ENCODE data around the gene FKBP11.
"Not testable (repeated sequence)": the region's sequence is repeated elsewhere in the genome, so short reads cannot be mapped to it uniquely, and the experiment has no call there.

The FKBP11 gene

DNA sequence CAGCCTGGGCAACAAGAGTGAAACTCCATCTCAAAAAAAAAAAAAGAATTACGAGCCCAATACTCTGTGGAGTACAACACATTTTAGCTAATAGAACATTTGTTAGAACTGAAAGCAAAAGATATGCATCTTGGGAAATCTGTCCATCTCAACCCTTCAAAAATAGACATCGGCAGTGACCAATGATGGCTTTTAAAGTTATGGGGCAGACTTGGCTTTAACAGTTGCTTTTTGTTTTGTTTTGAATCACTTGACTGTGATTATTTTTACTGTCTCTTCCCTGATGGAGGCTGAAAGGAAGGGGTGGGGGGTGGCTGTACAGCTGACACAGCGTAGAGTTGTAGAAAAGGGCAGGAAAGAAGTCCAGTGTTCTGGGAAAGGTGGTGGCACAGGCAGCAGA, 2.2 kb downstream of the FKBP11 start:
- H3K9me2 ChIP-seq (replicated peaks; ENCODE audit: control insufficient read depth, low read length): no peaks in the 10 kb centered on the region
- H4K20me1 ChIP-seq (ENCODE audit: control insufficient read depth, insufficient read depth, low read depth, low read length): no peaks in the 10 kb centered on the region
- peaks cover 8% of the 10 kb centered on the region for H3F3A ChIP-seq (ENCODE audit: control insufficient read depth, insufficient read depth)
- no peaks in the 10 kb centered on the region for H3K27me3 ChIP-seq (ENCODE audit: control insufficient read depth, low read length)
- TF ChIP-seq, protein P1, sequence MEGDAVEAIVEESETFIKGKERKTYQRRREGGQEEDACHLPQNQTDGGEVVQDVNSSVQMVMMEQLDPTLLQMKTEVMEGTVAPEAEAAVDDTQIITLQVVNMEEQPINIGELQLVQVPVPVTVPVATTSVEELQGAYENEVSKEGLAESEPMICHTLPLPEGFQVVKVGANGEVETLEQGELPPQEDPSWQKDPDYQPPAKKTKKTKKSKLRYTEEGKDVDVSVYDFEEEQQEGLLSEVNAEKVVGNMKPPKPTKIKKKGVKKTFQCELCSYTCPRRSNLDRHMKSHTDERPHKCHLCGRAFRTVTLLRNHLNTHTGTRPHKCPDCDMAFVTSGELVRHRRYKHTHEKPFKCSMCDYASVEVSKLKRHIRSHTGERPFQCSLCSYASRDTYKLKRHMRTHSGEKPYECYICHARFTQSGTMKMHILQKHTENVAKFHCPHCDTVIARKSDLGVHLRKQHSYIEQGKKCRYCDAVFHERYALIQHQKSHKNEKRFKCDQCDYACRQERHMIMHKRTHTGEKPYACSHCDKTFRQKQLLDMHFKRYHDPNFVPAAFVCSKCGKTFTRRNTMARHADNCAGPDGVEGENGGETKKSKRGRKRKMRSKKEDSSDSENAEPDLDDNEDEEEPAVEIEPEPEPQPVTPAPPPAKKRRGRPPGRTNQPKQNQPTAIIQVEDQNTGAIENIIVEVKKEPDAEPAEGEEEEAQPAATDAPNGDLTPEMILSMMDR (IDR thresholded peaks at IDR 0.05; ENCODE audit: low read depth, low read length, poor library complexity, severe bottlenecking): no peak
- TF ChIP-seq EZH2phosphoT487 (IDR thresholded peaks at IDR 0.05; ENCODE audit: borderline replicate concordance, low read length): no peak
- peaks cover 16% of the 10 kb centered on the region for H3K4me1 ChIP-seq (ENCODE audit: control insufficient read depth, low read length)
- no peak overlapping the region for H3K27ac ChIP-seq (ENCODE audit: low read depth, low read length)
- H3K4me2 ChIP-seq (ENCODE audit: low read length): no peak overlapping the region
- H3K4me3 ChIP-seq (ENCODE audit: low read length): no peak overlapping the region
- H3K79me2 ChIP-seq (ENCODE audit: control insufficient read depth, low read length): peaks cover 7% of the 10 kb centered on the region; the same call in 1 of the 2 replicates
- H3K9me3 ChIP-seq (ENCODE audit: control insufficient read depth, insufficient read depth, low read length): no peaks in the 10 kb centered on the region
- peaks cover 21% of the 10 kb centered on the region for H3K36me3 ChIP-seq (ENCODE audit: control insufficient read depth, low read length)

DNA sequence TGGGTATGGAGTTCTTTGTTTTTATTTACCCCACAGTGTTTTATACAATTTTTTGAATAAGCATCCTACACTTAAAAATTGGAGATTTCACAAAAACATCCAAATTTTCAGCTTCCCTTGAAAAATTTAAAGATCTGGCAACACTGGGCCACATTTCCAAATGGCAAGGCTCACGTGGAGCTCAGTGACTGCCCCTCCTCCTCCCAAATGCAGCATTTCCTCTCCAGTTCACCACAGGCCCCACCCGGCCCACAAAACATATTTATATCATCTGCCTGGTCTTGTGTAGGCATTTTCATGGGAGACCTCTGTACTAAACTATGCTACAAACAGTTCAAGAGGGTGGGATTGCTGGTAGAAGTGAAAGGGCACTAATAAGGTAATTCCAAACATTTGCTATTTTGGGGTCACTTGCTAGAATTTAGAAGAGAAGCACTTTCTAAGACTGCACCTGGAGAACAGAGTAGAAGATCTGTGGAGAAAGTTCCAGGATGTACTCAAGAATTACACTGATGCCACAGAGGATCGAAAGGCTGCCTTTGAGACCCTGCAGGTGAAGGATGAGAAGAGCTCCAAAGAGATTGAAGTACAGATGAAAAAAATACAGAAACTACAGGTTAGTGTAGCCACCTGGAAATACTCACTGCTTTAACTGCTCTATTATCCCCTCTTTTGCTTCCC, 7.3 kb downstream of the FKBP11 start:
- H3K79me2 ChIP-seq (ENCODE audit: control insufficient read depth, low read length): no peaks in the 10 kb centered on the region
- peaks cover 6% of the 10 kb centered on the region; the same call in 1 of the 2 replicates for H3K36me3 ChIP-seq (ENCODE audit: control insufficient read depth, low read length)
- H3K4me1 ChIP-seq (ENCODE audit: control insufficient read depth, low read length): no peaks in the 10 kb centered on the region
- H4K20me1 ChIP-seq (ENCODE audit: control insufficient read depth, insufficient read depth, low read depth, low read length): no peaks in the 10 kb centered on the region
- no peaks in the 10 kb centered on the region for H3K9me3 ChIP-seq (ENCODE audit: control insufficient read depth, insufficient read depth, low read length)
- no peaks in the 10 kb centered on the region for H3K27me3 ChIP-seq (ENCODE audit: control insufficient read depth, low read length)
- TF ChIP-seq, protein P1 (IDR thresholded peaks at IDR 0.05; ENCODE audit: low read depth, low read length, poor library complexity, severe bottlenecking): no peak
- TF ChIP-seq EZH2phosphoT487 (IDR thresholded peaks at IDR 0.05; ENCODE audit: borderline replicate concordance, low read length): no peak
- H3K9me2 ChIP-seq (replicated peaks; ENCODE audit: control insufficient read depth, low read length): no peaks in the 10 kb centered on the region
- H3K4me3 ChIP-seq (ENCODE audit: low read length): no peak overlapping the region
- H3K4me2 ChIP-seq (ENCODE audit: low read length): no peak overlapping the region
- no peak overlapping the region for H3K27ac ChIP-seq (ENCODE audit: low read depth, low read length)
- H3F3A ChIP-seq (ENCODE audit: control insufficient read depth, insufficient read depth): no peaks in the 10 kb centered on the region

DNA sequence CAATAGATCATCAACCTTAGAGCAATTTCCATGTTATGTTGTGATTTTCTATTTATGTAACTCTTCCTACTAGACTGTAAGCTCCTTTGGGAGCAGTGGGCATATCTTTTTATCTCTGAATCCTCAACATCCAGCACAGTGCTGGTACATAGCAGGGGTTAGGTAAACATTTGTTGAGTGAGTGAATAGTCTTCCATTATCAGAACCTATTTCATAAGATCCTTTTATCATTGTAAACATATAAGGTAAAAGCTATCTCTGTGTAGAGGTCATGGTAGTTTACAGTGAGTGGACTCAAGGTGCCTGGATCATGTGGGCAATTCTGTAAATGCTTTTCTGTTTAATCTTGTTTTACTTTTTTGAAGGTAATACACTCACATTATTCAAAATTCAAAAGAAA, 15.1 kb downstream of the FKBP11 start:
- no peaks in the 10 kb centered on the region for H3K4me1 ChIP-seq (ENCODE audit: control insufficient read depth, low read length)
- no peak overlapping the region for H3K4me2 ChIP-seq (ENCODE audit: low read length)
- no peaks in the 10 kb centered on the region for H3K27me3 ChIP-seq (ENCODE audit: control insufficient read depth, low read length)
- TF ChIP-seq, protein P1 (IDR thresholded peaks at IDR 0.05; ENCODE audit: low read depth, low read length, poor library complexity, severe bottlenecking): no peak
- TF ChIP-seq EZH2phosphoT487 (IDR thresholded peaks at IDR 0.05; ENCODE audit: borderline replicate concordance, low read length): no peak
- no peak overlapping the region for H3K27ac ChIP-seq (ENCODE audit: low read depth, low read length)
- no peaks in the 10 kb centered on the region for H3K79me2 ChIP-seq (ENCODE audit: control insufficient read depth, low read length)
- H3K36me3 ChIP-seq (ENCODE audit: control insufficient read depth, low read length): no peaks in the 10 kb centered on the region
- H3K9me2 ChIP-seq (replicated peaks; ENCODE audit: control insufficient read depth, low read length): no peaks in the 10 kb centered on the region
- H4K20me1 ChIP-seq (ENCODE audit: control insufficient read depth, insufficient read depth, low read depth, low read length): no peaks in the 10 kb centered on the region
- no peak overlapping the region for H3K4me3 ChIP-seq (ENCODE audit: low read length)
- no peaks in the 10 kb centered on the region for H3F3A ChIP-seq (ENCODE audit: control insufficient read depth, insufficient read depth)
- no peaks in the 10 kb centered on the region for H3K9me3 ChIP-seq (ENCODE audit: control insufficient read depth, insufficient read depth, low read length)

DNA sequence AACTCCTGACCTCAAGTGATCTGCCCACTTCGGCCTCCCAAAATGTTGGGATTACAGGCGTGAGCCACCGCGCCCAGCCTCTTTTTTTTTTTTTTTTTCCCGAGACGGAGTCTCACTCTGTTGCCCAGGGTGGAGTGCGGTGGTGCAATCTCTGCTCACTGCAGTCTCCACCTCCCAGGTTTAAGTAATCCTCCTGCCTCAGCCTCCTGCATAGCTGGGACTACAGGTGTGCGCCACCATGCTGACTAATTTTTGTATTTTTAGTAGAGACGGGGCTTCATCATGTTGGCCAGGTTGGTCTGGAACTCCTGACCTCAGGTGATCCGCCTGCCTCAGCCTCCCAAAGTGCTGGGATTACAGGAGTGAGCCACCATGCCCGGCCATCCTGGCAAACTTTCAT, 15.6 kb downstream of the FKBP11 start:
- not testable (repeated sequence) for H4K20me1 ChIP-seq (ENCODE audit: control insufficient read depth, insufficient read depth, low read depth, low read length); H3K79me2 ChIP-seq (ENCODE audit: control insufficient read depth, low read length); H3K4me3 ChIP-seq (ENCODE audit: low read length); H3K4me2 ChIP-seq (ENCODE audit: low read length); H3K36me3 ChIP-seq (ENCODE audit: control insufficient read depth, low read length); H3K27ac ChIP-seq (ENCODE audit: low read depth, low read length); H3F3A ChIP-seq (ENCODE audit: control insufficient read depth, insufficient read depth); H3K9me2 ChIP-seq (replicated peaks; ENCODE audit: control insufficient read depth, low read length); H3K27me3 ChIP-seq (ENCODE audit: control insufficient read depth, low read length); H3K9me3 ChIP-seq (ENCODE audit: control insufficient read depth, insufficient read depth, low read length); H3K4me1 ChIP-seq (ENCODE audit: control insufficient read depth, low read length)

All from DOHH2 (cell line).